Ishikawa (cell line): ENCODE data around the gene NPHP4.

ENCODE experiments used
- CEBPB ChIP-seq: IDR thresholded peaks from 2 replicates; pipeline ENCODE4 v1.6.1; 2012
- CREB1 ChIP-seq: IDR thresholded peaks from 2 replicates; pipeline ENCODE4 v1.6.1; 2012; ENCODE audit warnings: low read depth
- EGR1 ChIP-seq: IDR thresholded peaks from 2 replicates; pipeline ENCODE4 v1.6.1; 2012
- EP300 ChIP-seq: IDR thresholded peaks from 2 replicates; pipeline ENCODE4 v1.6.1; 2012; ENCODE audit warnings: borderline replicate concordance
- FOXM1 ChIP-seq: IDR thresholded peaks from 2 replicates; pipeline ENCODE4 v1.6.1; 2012; ENCODE audit warnings: low read depth, borderline replicate concordance
- MAX ChIP-seq: IDR thresholded peaks from 2 replicates; pipeline ENCODE4 v1.6.1; 2012
- NFIC ChIP-seq: IDR thresholded peaks from 2 replicates; pipeline ENCODE4 v1.6.1; 2012
- RAD21 ChIP-seq: IDR thresholded peaks from 2 replicates; pipeline ENCODE4 v1.6.1; 2012; ENCODE audit warnings: low read depth
- REST ChIP-seq: IDR thresholded peaks from 2 replicates; pipeline ENCODE4 v1.6.1; 2012; ENCODE audit warnings: low read depth, mild to moderate bottlenecking
- TAF1 ChIP-seq: IDR thresholded peaks from 2 replicates; pipeline ENCODE4 v1.6.1; 2012; ENCODE audit warnings: low read depth, mild to moderate bottlenecking
- TCF12 ChIP-seq: IDR thresholded peaks from 2 replicates; pipeline ENCODE4 v1.6.1; 2012; ENCODE audit warnings: low read depth
- TEAD4 ChIP-seq: IDR thresholded peaks from 2 replicates; pipeline ENCODE4 v1.6.1; 2012
- USF1 ChIP-seq: IDR thresholded peaks from 2 replicates; pipeline ENCODE4 v1.6.1; 2012
- YY1 ChIP-seq: IDR thresholded peaks from 2 replicates; pipeline ENCODE4 v1.6.1; 2012; ENCODE audit warnings: low read depth
- ZBTB7A ChIP-seq: IDR thresholded peaks from 2 replicates; pipeline ENCODE4 v1.6.1; 2012; ENCODE audit warnings: low read depth

The NPHP4 gene

GRCh38 chr1:5822726-5823125, 169.5 kb downstream of the NPHP4 start:
- TF ChIP-seq CREB1 (no peak), CEBPB (no peak), NFIC (no peak), RAD21 (no peak), MAX (no peak), REST (no peak), YY1 (no peak), EP300 (no peak), TEAD4 (no peak), EGR1 (no peak), TCF12 (no peak), TAF1 (no peak), FOXM1 (no peak), ZBTB7A (no peak), USF1 (no peak)

GRCh38 chr1:5822266-5822665, 170.0 kb downstream of the NPHP4 start:
- TF ChIP-seq YY1, result no peak

GRCh38 chr1:5821540-5822176, 170.6 kb downstream of the NPHP4 start:
- no peak for TF ChIP-seq REST
- no peak for TF ChIP-seq TEAD4
- TF ChIP-seq EP300, result no peak
- TF ChIP-seq MAX, result no peak
- TF ChIP-seq ZBTB7A, result no peak
- TF ChIP-seq USF1, result no peak
- no peak for TF ChIP-seq CEBPB
- TF ChIP-seq YY1, result no peak
- TF ChIP-seq EGR1, result no peak
- TF ChIP-seq FOXM1, result no peak
- no peak for TF ChIP-seq NFIC
- no peak for TF ChIP-seq TCF12

- no peak for TF ChIP-seq TEAD4
- TF ChIP-seq CREB1, result no peak
- TF ChIP-seq TAF1, result no peak
- TF ChIP-seq EP300, result no peak
- no peak for TF ChIP-seq NFIC
These were observed 172.2 kb downstream of the NPHP4 start for GRCh38 chr1:5820026-5820421.

GRCh38 chr1:5819391-5820025, 172.7 kb downstream of the NPHP4 start:
- TF ChIP-seq YY1 (no peak), CEBPB (no peak), NFIC (no peak), TCF12 (no peak)

- TF ChIP-seq FOXM1 (no peak), RAD21 (no peak), YY1 (no peak), CREB1 (no peak), USF1 (no peak), CEBPB (no peak), TAF1 (no peak), ZBTB7A (no peak), TEAD4 (no peak), TCF12 (no peak), EP300 (no peak), NFIC (no peak), EGR1 (no peak), MAX (no peak), REST (no peak)
These were observed 173.5 kb downstream of the NPHP4 start for GRCh38 chr1:5818755-5819154.
